Stimulated activated CD8-positive, alpha-beta memory T cell treated with anti-CD3 and anti-CD28 coated beads, Interleukin-7, amount 100 ng/mL, for 4 hours (primary cell): ENCODE measurements around the gene DLGAP1.

Experiments
- DNase-seq, 2 donors: peaks; one replicate each; pipeline ENCODE4 v3.0.0-alpha.2; 2020; ENCODE audit warnings: low read depth in 2 of 2

Gene DLGAP1

GRCh38 chr18:4241090-4241617, 214.0 kb downstream of the DLGAP1 start:
- no peak for DNase-seq

GRCh38 chr18:4238966-4239365, 216.1 kb downstream of the DLGAP1 start:
- no peak for DNase-seq

GRCh38 chr18:4237664-4238041, 217.5 kb downstream of the DLGAP1 start:
- DNase-seq = no peak

- no peak for DNase-seq
Measured at GRCh38 chr18:4236940-4237663, 218.0 kb downstream of the DLGAP1 start.

GRCh38 chr18:4233468-4233867, 221.6 kb downstream of the DLGAP1 start:
- DNase-seq = no peak

- DNase-seq = no peak
Measured at GRCh38 chr18:4232656-4233055, 222.5 kb downstream of the DLGAP1 start.

- DNase-seq = no peak
Measured at GRCh38 chr18:4231260-4231659, 223.8 kb downstream of the DLGAP1 start.

GRCh38 chr18:4230450-4231168, 224.5 kb downstream of the DLGAP1 start:
- no peak for DNase-seq

- no peak for DNase-seq
Measured at GRCh38 chr18:4224031-4224704, 230.9 kb downstream of the DLGAP1 start.

- no peak for DNase-seq
Measured at GRCh38 chr18:4211111-4211837, 243.8 kb downstream of the DLGAP1 start.

- no peak for DNase-seq
Measured at GRCh38 chr18:4208366-4208765, 246.7 kb downstream of the DLGAP1 start.

- DNase-seq = no peak
Measured at GRCh38 chr18:4207383-4207985, 247.6 kb downstream of the DLGAP1 start.

- no peak for DNase-seq
Measured at GRCh38 chr18:4204438-4204720, 250.7 kb downstream of the DLGAP1 start.

- DNase-seq = no peak
Measured at GRCh38 chr18:4203568-4204437, 251.3 kb downstream of the DLGAP1 start.

- no peak for DNase-seq
Measured at GRCh38 chr18:4200399-4200798, 254.7 kb downstream of the DLGAP1 start.

GRCh38 chr18:4198956-4199355, 256.2 kb downstream of the DLGAP1 start:
- no peak for DNase-seq

GRCh38 chr18:4196351-4196750, 258.8 kb downstream of the DLGAP1 start:
- no peak for DNase-seq

- DNase-seq = no peak
Measured at GRCh38 chr18:4193086-4193485, 262.0 kb downstream of the DLGAP1 start.

- no peak for DNase-seq
Measured at GRCh38 chr18:4181882-4182568, 273.1 kb downstream of the DLGAP1 start.

GRCh38 chr18:4181086-4181485, 274.0 kb downstream of the DLGAP1 start:
- DNase-seq = no peak
